Neural cell (in vitro differentiated cells): ENCODE results near the gene DCTN4.

Source experiments
- EP300 ChIP-seq: fragments of 450-650 bp; conservative IDR thresholded peaks from 2 replicates; pipeline ENCODE4 v1.6.1; 2014; ENCODE audit warnings: antibody characterized with exemption, mild to moderate bottlenecking, moderate library complexity; ENCODE audit not compliant: poor library complexity, severe bottlenecking
- TF ChIP-seq, protein P1 (sequence below): fragments of 450-650 bp; IDR thresholded peaks from 2 replicates; pipeline ENCODE4 v1.5.1; 2014; ENCODE audit warnings: antibody characterized with exemption, mild to moderate bottlenecking, moderate library complexity; ENCODE audit not compliant: poor library complexity, severe bottlenecking
- TF ChIP-seq, protein P2 (sequence below): IDR thresholded peaks from 2 replicates; pipeline ENCODE4 v1.6.1; 2012; ENCODE audit warnings: borderline replicate concordance

DNA sequence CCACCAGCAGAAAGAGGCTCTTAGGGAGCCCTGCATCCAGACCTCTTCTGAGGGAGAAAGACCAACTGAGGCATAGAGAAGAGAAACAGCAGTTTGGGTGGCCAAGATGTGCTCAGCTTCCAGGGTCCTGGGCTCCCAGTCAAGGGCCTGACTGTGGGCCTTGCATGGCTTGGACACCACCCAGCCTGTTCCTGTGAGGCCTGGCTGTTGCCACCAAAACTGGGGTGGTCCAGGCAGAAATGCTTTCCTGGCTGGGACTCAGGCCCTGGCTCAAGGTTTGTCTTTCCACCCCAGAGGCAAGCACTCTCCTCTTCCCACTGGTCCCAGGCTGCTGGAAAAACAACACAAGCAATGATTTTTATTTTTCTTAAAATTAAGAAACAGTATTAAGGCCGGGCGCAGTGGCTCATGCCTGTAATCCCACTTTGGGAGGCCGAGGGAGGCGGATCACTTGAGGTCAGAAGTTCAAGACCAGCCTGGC, 84.4 kb downstream of the DCTN4 start:
- TF ChIP-seq, protein P1, sequence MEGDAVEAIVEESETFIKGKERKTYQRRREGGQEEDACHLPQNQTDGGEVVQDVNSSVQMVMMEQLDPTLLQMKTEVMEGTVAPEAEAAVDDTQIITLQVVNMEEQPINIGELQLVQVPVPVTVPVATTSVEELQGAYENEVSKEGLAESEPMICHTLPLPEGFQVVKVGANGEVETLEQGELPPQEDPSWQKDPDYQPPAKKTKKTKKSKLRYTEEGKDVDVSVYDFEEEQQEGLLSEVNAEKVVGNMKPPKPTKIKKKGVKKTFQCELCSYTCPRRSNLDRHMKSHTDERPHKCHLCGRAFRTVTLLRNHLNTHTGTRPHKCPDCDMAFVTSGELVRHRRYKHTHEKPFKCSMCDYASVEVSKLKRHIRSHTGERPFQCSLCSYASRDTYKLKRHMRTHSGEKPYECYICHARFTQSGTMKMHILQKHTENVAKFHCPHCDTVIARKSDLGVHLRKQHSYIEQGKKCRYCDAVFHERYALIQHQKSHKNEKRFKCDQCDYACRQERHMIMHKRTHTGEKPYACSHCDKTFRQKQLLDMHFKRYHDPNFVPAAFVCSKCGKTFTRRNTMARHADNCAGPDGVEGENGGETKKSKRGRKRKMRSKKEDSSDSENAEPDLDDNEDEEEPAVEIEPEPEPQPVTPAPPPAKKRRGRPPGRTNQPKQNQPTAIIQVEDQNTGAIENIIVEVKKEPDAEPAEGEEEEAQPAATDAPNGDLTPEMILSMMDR, result no peak
- TF ChIP-seq EP300, result no peak
- TF ChIP-seq, protein P2, sequence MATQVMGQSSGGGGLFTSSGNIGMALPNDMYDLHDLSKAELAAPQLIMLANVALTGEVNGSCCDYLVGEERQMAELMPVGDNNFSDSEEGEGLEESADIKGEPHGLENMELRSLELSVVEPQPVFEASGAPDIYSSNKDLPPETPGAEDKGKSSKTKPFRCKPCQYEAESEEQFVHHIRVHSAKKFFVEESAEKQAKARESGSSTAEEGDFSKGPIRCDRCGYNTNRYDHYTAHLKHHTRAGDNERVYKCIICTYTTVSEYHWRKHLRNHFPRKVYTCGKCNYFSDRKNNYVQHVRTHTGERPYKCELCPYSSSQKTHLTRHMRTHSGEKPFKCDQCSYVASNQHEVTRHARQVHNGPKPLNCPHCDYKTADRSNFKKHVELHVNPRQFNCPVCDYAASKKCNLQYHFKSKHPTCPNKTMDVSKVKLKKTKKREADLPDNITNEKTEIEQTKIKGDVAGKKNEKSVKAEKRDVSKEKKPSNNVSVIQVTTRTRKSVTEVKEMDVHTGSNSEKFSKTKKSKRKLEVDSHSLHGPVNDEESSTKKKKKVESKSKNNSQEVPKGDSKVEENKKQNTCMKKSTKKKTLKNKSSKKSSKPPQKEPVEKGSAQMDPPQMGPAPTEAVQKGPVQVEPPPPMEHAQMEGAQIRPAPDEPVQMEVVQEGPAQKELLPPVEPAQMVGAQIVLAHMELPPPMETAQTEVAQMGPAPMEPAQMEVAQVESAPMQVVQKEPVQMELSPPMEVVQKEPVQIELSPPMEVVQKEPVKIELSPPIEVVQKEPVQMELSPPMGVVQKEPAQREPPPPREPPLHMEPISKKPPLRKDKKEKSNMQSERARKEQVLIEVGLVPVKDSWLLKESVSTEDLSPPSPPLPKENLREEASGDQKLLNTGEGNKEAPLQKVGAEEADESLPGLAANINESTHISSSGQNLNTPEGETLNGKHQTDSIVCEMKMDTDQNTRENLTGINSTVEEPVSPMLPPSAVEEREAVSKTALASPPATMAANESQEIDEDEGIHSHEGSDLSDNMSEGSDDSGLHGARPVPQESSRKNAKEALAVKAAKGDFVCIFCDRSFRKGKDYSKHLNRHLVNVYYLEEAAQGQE, result no peak
